KBM-7 (cell line): ENCODE data around the gene HOOK1.
A peak's percentile ranks its signal among the peaks of the same experiment; 100 is the strongest.

Experiments
- DNase-seq: peaks from one replicate; pipeline ENCODE4 v3.0.0-alpha.2; 2015
- in situ Hi-C: fragments of 300-500 bp; cut with MboI; formaldehyde crosslinking; loops from 2 replicates; pipeline ENCODE4 v1.14.3; 2020; ENCODE audit warnings: low sequenced_read_pairs, low pct_unique_long_range_greater_than_20kb, mixed read lengths

The HOOK1 gene

GRCh38 chr1:59814901-59815825 lies at the start of gene HOOK1:
HOOK1 (plus strand) TSS chr1:59814949; CDS start chr1:59815118, 169 bp downstream.
- DNase-seq: no peak
- in situ Hi-C loops: no loop called here

- in situ Hi-C loops: no loop called here
- DNase-seq: no peak
These were observed 49.6 kb upstream of the HOOK1 start for GRCh38 chr1:59765011-59765730.

GRCh38 chr1:59766227-59766855 lies 48.4 kb upstream of the HOOK1 start:
- in situ Hi-C loops: no loop called here
- no peak for DNase-seq

- no peak for DNase-seq
- in situ Hi-C loops: no loop called here
These were observed 47.6 kb upstream of the HOOK1 start for GRCh38 chr1:59767119-59767518.

GRCh38 chr1:59768792-59769735 lies 45.7 kb upstream of the HOOK1 start:
- in situ Hi-C loops: no loop called here
- DNase-seq: no peak

GRCh38 chr1:59769736-59770095 lies 45.0 kb upstream of the HOOK1 start:
- no peak for DNase-seq
- in situ Hi-C loops: no loop called here

GRCh38 chr1:59771361-59771760 lies 43.4 kb upstream of the HOOK1 start:
- no peak for DNase-seq

GRCh38 chr1:59775480-59775879 lies 39.3 kb upstream of the HOOK1 start:
- in situ Hi-C loops: no loop called here
- no peak for DNase-seq

More at GRCh38 chr1:59771361-59771760, 43.4 kb upstream of the HOOK1 start:
- in situ Hi-C loops: no loop called here

- DNase-seq: no peak
- in situ Hi-C loops: no loop called here
These were observed 37.5 kb upstream of the HOOK1 start for GRCh38 chr1:59776960-59777852.

GRCh38 chr1:59779949-59780348 lies 34.8 kb upstream of the HOOK1 start:
- no peak for DNase-seq
- in situ Hi-C loops: no loop called here

- in situ Hi-C loops: no loop called here
- DNase-seq: no peak
These were observed 25.9 kb upstream of the HOOK1 start for GRCh38 chr1:59788825-59789224.

- DNase-seq: no peak
- in situ Hi-C loops: no loop called here
These were observed 16.1 kb upstream of the HOOK1 start for GRCh38 chr1:59798600-59798999.

- in situ Hi-C loops: no loop called here
- DNase-seq: no peak
These were observed 11.2 kb upstream of the HOOK1 start for GRCh38 chr1:59803458-59804038.

GRCh38 chr1:59804301-59804700 lies 10.4 kb upstream of the HOOK1 start:
- in situ Hi-C loops: no loop called here

GRCh38 chr1:59805554-59805953 lies 9.2 kb upstream of the HOOK1 start:
- in situ Hi-C loops: no loop called here

More at GRCh38 chr1:59804301-59804700, 10.4 kb upstream of the HOOK1 start:
- no peak for DNase-seq

GRCh38 chr1:59814180-59814900 lies 409 bp upstream of the HOOK1 start:
- DNase-seq: peak; percentile 59
- in situ Hi-C loops: no loop called here

More at GRCh38 chr1:59805554-59805953, 9.2 kb upstream of the HOOK1 start:
- no peak for DNase-seq

- in situ Hi-C loops: no loop called here
- DNase-seq: no peak
These were observed 1.1 kb downstream of the HOOK1 start for GRCh38 chr1:59815892-59816291.
